GM21529 (cell line): ENCODE results near the gene AKAP13.

Experiments used
- ATAC-seq: cut with Tn5 transposase; IDR thresholded peaks from one replicate; pipeline ENCODE4 v1.9.1; 2021; ENCODE audit not compliant: unreplicated experiment

Gene AKAP13

GRCh38 chr15:85758655-85758978, 378.2 kb downstream of the AKAP13 start:
- no peak for ATAC-seq

GRCh38 chr15:85759376-85759775, 379.0 kb downstream of the AKAP13 start:
- ATAC-seq: no peak

GRCh38 chr15:85760049-85760448, 379.6 kb downstream of the AKAP13 start:
- ATAC-seq: no peak

GRCh38 chr15:85760531-85761371, 380.3 kb downstream of the AKAP13 start:
- ATAC-seq: no peak

- no peak for ATAC-seq
Observed at GRCh38 chr15:85761635-85762034, 381.2 kb downstream of the AKAP13 start.

- no peak for ATAC-seq
Observed at GRCh38 chr15:85762039-85762755, 381.8 kb downstream of the AKAP13 start.

GRCh38 chr15:85762756-85763127, 382.3 kb downstream of the AKAP13 start:
- no peak for ATAC-seq

- ATAC-seq: no peak
Observed at GRCh38 chr15:85763157-85763556, 382.8 kb downstream of the AKAP13 start.

GRCh38 chr15:85763673-85764633, 383.6 kb downstream of the AKAP13 start:
- no peak for ATAC-seq

- no peak for ATAC-seq
Observed at GRCh38 chr15:85764649-85765277, 384.4 kb downstream of the AKAP13 start.

GRCh38 chr15:85766001-85766831, 385.8 kb downstream of the AKAP13 start:
- ATAC-seq: no peak

- ATAC-seq: no peak
Observed at GRCh38 chr15:85767785-85768529, 387.6 kb downstream of the AKAP13 start.

- ATAC-seq: no peak
Observed at GRCh38 chr15:85768595-85769168, 388.3 kb downstream of the AKAP13 start.

- ATAC-seq: no peak
Observed at GRCh38 chr15:85769182-85769900, 388.9 kb downstream of the AKAP13 start.

GRCh38 chr15:85770096-85771041, 390.0 kb downstream of the AKAP13 start:
- ATAC-seq: no peak

- ATAC-seq: no peak
Observed at GRCh38 chr15:85771271-85771670, 390.9 kb downstream of the AKAP13 start.

GRCh38 chr15:85771781-85772445, 391.5 kb downstream of the AKAP13 start:
- no peak for ATAC-seq
